HepG2 (cell line): ENCODE data around the gene MRGPRF. TPM values are rescaled to one million over a fixed set of nuclear protein-coding genes. Genes with fewer than 3 reads are reported as not detected.

ENCODE experiments used
- ATAC-seq: fragments of 200-7000 bp; cut with Tn5 transposase; 3 replicates; pipeline ENCODE4 v1.9.1; 2020; ENCODE audit warnings: mild to moderate bottlenecking, moderate library complexity
- BruUV-seq: library from RNA; stranded (reverse); fragments of 400-500 nt; replicated peaks from 2 replicates; lab custom pipeline; 2021; lab: Mats Ljungman, UMichigan
- CTCF ChIA-PET: fragments of 300-600 bp; formaldehyde crosslinking; extraction: SDS; loops from one replicate; lab custom pipeline; 2021; ENCODE audit warnings: low total read pairs, inconsistent platforms, low intra/inter-chr PET ratio; lab: Yijun Ruan, JAX
- POLR2A ChIA-PET: fragments of 350-600 bp; sonication (Branson Sonifier 250); formaldehyde crosslinking; loops from one replicate; lab custom pipeline; 2020; ENCODE audit warnings: antibody characterized with exemption, inconsistent platforms; lab: Yijun Ruan, JAX
- DNase-seq: peaks from one replicate; pipeline ENCODE4 v3.0.0-alpha.2; 2015; ENCODE audit warnings: low spot score
- FAIRE-seq: peaks from 3 replicates; lab custom pipeline; 2011; peaks lifted over from hg19 to GRCh38; lab: Jason Lieb, UNC
- H2AFZ ChIP-seq: one replicate; pipeline ENCODE4 v1.6.1; 2011; ENCODE audit warnings: low read length, inconsistent platforms
- H3K27ac ChIP-seq: fragments of 300-600 bp; 3 replicates; pipeline ENCODE4 v1.8.0; 2011; ENCODE audit warnings: mixed run types, mild to moderate bottlenecking, mixed read lengths, low read length, inconsistent platforms; ENCODE audit not compliant: insufficient read depth; ENCODE audit errors: extremely low read length
- H3K27me3 ChIP-seq, 2 experiments: fragments of 200-600 bp in 1 of 2; 2 replicates in 1 of 2; 3 replicates in 1 of 2; pipeline versions ENCODE4 v1.6.0 to v1.8.0; 2011; ENCODE audit warnings: low read length in 2 of 2, mild to moderate bottlenecking in 2 of 2, moderate library complexity in 2 of 2, inconsistent platforms in 1 of 2; ENCODE audit not compliant: insufficient read depth in 2 of 2, control insufficient read depth in 1 of 2
- H3K36me3 ChIP-seq, 2 experiments: fragments of 200-600 bp in 1 of 2; replicated peaks in 1 of 2; 2 replicates in 1 of 2; 3 replicates in 1 of 2; pipeline versions ENCODE4 v1.5.1 to v1.8.0; 2011; ENCODE audit warnings: low read length in 2 of 2, inconsistent platforms in 1 of 2; ENCODE audit not compliant: insufficient read depth in 2 of 2, control insufficient read depth in 1 of 2
- H3K4me1 ChIP-seq: 2 replicates; pipeline ENCODE4 v1.5.1; 2012; ENCODE audit warnings: low read length, inconsistent platforms; ENCODE audit not compliant: insufficient read depth
- H3K4me2 ChIP-seq: 2 replicates; pipeline ENCODE4 v1.6.0; 2011; ENCODE audit warnings: low read depth, low read length, inconsistent platforms
- H3K4me3 ChIP-seq, 3 experiments: fragments of 200-600 bp in 1 of 3; sonication (generic), shearing (Covaris generic) in 1 of 3; replicated peaks in 1 of 3; 2 replicates each; pipeline ENCODE4 v1.5.1; 2011 to 2016; ENCODE audit warnings: low read length in 3 of 3, inconsistent platforms in 2 of 3, low read depth in 2 of 3, mild to moderate bottlenecking in 2 of 3, control low read depth in 1 of 3, mixed read lengths in 1 of 3; ENCODE audit not compliant: insufficient read depth in 1 of 3
- H3K79me2 ChIP-seq: one replicate; pipeline ENCODE4 v1.6.1; 2011; ENCODE audit warnings: low read length, inconsistent platforms; ENCODE audit not compliant: insufficient read depth
- H3K9ac ChIP-seq: 2 replicates; pipeline ENCODE4 v1.6.0; 2011; ENCODE audit warnings: mild to moderate bottlenecking, low read depth, low read length, inconsistent platforms; ENCODE audit not compliant: insufficient read depth
- H3K9me3 ChIP-seq: 2 replicates; pipeline ENCODE4 v1.5.1; 2012; ENCODE audit warnings: mild to moderate bottlenecking, low read length
- H4K20me1 ChIP-seq: 2 replicates; pipeline ENCODE4 v1.6.0; 2011; ENCODE audit warnings: inconsistent platforms, mild to moderate bottlenecking, low read length, moderate library complexity; ENCODE audit not compliant: insufficient read depth
- GFI1 ChIP-seq: sonication (generic); formaldehyde crosslinking; IDR thresholded peaks from 2 replicates; pipeline ENCODE4 v1.5.0; 2020; ENCODE audit warnings: missing genetic modification reagents, mild to moderate bottlenecking, borderline replicate concordance
- HOXA7 ChIP-seq: sonication (generic); formaldehyde crosslinking; IDR thresholded peaks from 2 replicates; pipeline ENCODE4 v1.8.1; 2022; ENCODE audit warnings: mild to moderate bottlenecking, missing genetic modification reagents, moderate library complexity
- PHB2 ChIP-seq: fragments of 450-650 bp; IDR thresholded peaks from 2 replicates; pipeline ENCODE4 v1.6.1; 2018; ENCODE audit not compliant: partially characterized antibody
- SMYD3 ChIP-seq: sonication (generic); formaldehyde crosslinking; IDR thresholded peaks from 2 replicates; pipeline ENCODE4 v1.8.1; 2023; ENCODE audit warnings: mild to moderate bottlenecking, missing genetic modification reagents
- SRSF9 ChIP-seq: fragments of 200-400 bp; formaldehyde crosslinking; IDR thresholded peaks from 2 replicates; pipeline ENCODE4 v1.6.1; 2018; ENCODE audit warnings: borderline replicate concordance, mild to moderate bottlenecking, low read depth, low read length; ENCODE audit not compliant: insufficient read depth, poor library complexity, severe bottlenecking
- WIZ ChIP-seq: sonication (generic); formaldehyde crosslinking; IDR thresholded peaks from 2 replicates; pipeline ENCODE4 v1.5.1; 2020; ENCODE audit warnings: mild to moderate bottlenecking, missing genetic modification reagents
- ZBTB42 ChIP-seq: sonication (generic); formaldehyde crosslinking; IDR thresholded peaks from 2 replicates; pipeline ENCODE4 v1.5.0; 2020; ENCODE audit warnings: mild to moderate bottlenecking, missing genetic modification reagents
- ZNF496 ChIP-seq: sonication (generic); formaldehyde crosslinking; IDR thresholded peaks from 2 replicates; pipeline ENCODE4 v1.8.1; 2023; ENCODE audit warnings: mild to moderate bottlenecking, moderate library complexity, missing genetic modification reagents; ENCODE audit not compliant: insufficient replicate concordance
- WGBS: methylation state at CpG from one replicate; pipeline ENCODE4 v1.1.6; 2017; ENCODE audit warnings: low lambda C conversion rate; 5-methylcytosine and 5-hydroxymethylcytosine counted together
- in situ Hi-C: cut with HindIII; loops from 2 replicates; pipeline ENCODE4 v1.10.0; 2017; ENCODE audit warnings: low pct_unique_long_range_greater_than_20kb; ENCODE audit not compliant: extremely low pct_ligation_motif_present
- intact Hi-C: fragments of 100-400 bp; cut with micrococcal nuclease; formaldehyde crosslinking; loops from one replicate; pipeline ENCODE4 v1.10.0; 2022; ENCODE audit not compliant: unreplicated experiment
- polyA plus RNA-seq, 8 experiments: library from polyadenylated mRNA; depleted of rRNA in 3 of 8; stranded (reverse) in 7 of 8; unstranded in 1 of 8; fragments of >200 nt; fragmentation: Illumina TruSeq in 4 of 8; extraction: Trizol in 4 of 8; gene quantifications; 2 replicates each; pipeline versions ENCODE4 v1.2.1 to v1.2.3, GENCODE V29; 2011 to 2016; ENCODE audit warnings: low read depth in 4 of 8, missing spikeins in 1 of 8, mixed read lengths in 1 of 8; ENCODE audit not compliant: insufficient read depth in 1 of 8
- total RNA-seq, 5 experiments: library from RNA; depleted of rRNA; stranded (reverse); fragments of >200 nt; fragmentation: Illumina TruSeq; extraction: Trizol; gene quantifications; 2 replicates each; pipeline ENCODE4 v1.2.3, GENCODE V29; 2016; ENCODE audit warnings: low read depth in 1 of 5

The MRGPRF gene
- total and polyA plus RNA-seq, 2 of the 13 experiments (the other 11 are each of a cell fraction or from before 2014, with no cell fraction given) = not detected

DNA sequence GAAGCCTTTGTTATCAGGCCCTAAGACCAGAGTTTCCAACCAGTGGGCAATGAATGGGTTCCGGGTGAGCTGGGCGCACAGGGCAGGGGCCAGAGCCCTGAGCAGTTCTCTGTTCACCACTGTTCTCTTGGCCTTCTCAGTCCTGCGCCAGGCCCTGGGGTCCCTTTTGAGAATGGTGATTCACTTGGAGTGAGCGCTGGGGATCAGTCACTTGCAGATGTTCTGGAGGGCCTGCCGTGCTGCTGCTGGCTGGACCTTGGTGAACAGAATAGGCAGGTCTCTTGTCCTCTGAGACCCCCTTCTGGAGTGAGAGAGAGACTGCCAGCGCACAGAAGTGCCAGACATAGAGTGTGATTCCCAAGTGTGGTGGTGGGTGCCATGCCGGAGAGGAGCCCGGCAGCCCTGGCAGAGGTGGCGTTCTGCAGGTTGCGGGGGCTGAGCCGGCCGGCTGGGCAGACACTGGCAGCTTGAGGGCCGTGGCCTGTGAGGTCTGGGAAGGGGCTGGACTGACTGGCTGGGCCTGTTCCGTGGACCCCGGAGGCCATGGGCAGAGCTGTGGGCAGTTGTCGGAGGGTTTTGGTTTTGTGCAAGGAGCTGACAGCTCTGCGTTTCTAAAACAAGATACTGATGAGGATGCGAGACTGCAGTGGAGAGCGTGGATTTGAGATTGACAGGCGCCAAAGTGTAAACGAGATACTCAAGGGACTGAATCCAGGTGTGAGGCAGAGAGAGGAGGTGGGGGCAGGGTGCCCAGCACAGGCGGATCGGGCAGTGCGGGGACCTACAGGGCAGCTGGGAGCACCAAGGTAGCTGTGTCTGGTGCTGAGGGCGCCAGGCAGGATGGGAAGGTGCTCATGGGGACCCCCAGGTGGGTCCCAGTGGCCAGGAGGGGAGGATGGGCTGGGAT is 48.0 kb upstream of the MRGPRF start (continued):
- no peak for TF ChIP-seq SRSF9

DNA sequence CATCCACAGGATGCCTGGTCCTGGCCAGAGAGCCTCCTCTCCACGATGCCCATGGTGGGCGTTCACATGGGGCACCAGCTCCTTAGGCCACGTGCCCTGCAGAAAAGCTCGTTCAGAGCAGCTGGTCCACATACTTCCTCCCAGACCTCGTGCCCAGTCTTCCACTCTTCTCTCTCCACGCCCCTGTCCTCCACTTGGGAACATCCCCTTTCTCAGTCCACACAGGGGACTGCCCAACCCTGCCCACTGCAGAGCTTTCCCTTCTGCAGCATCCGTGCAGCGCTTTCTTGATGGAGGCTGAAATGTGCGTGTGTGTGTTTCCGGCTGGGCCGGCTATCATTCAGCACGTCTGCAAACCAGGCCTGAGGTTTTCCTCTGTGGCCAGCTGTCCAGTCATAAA is 46.9 kb upstream of the MRGPRF start:
- no peak overlapping the region for H3K9ac ChIP-seq
- peaks cover 6% of the 10 kb centered on the region for H3K4me1 ChIP-seq
- in situ Hi-C loops (no loop called here), intact Hi-C loops (no loop called here)
- FAIRE-seq (no peak), ATAC-seq (no peak), DNase-seq (no peak)
- H3K27me3 ChIP-seq = no peaks in the 10 kb centered on the region
- no peak overlapping the region for H2AFZ ChIP-seq
- CTCF ChIA-PET = no interaction called here
- H3K9me3 ChIP-seq = no peaks in the 10 kb centered on the region
- no peak overlapping the region for H3K4me2 ChIP-seq
- BruUV-seq = no TSS peak
- H3K4me3 ChIP-seq = no peak overlapping the region
- H3K36me3 ChIP-seq = peaks cover 7 to 9% of the 10 kb centered on the region in 2 experiments; a peak in 3 of 5 replicates
- POLR2A ChIA-PET = no interaction called here
- WGBS = 98% methylated on average over 10 of the region's 12 CpGs
- peaks cover 5% of the 10 kb centered on the region; the same call in 1 of the 2 replicates for H4K20me1 ChIP-seq
- no peaks in the 10 kb centered on the region for H3K79me2 ChIP-seq
- no peak overlapping the region for H3K27ac ChIP-seq
- TF ChIP-seq ZNF496 (CRISPR knock-in tag) (no peak), HOXA7 (CRISPR knock-in tag) (no peak), WIZ (CRISPR knock-in tag) (no peak), SMYD3 (CRISPR knock-in tag) (no peak), PHB2 (no peak), GFI1 (CRISPR knock-in tag) (no peak), ZBTB42 (no peak)
